Measurements from ENCODE around the gene ATP2B2. TPM values are rescaled to one million over a fixed set of nuclear protein-coding genes. Genes with fewer than 3 reads are reported as not detected.

The ATP2B2 gene
- total RNA-seq, 1 donor from 2014 or later: not detected

DNA sequence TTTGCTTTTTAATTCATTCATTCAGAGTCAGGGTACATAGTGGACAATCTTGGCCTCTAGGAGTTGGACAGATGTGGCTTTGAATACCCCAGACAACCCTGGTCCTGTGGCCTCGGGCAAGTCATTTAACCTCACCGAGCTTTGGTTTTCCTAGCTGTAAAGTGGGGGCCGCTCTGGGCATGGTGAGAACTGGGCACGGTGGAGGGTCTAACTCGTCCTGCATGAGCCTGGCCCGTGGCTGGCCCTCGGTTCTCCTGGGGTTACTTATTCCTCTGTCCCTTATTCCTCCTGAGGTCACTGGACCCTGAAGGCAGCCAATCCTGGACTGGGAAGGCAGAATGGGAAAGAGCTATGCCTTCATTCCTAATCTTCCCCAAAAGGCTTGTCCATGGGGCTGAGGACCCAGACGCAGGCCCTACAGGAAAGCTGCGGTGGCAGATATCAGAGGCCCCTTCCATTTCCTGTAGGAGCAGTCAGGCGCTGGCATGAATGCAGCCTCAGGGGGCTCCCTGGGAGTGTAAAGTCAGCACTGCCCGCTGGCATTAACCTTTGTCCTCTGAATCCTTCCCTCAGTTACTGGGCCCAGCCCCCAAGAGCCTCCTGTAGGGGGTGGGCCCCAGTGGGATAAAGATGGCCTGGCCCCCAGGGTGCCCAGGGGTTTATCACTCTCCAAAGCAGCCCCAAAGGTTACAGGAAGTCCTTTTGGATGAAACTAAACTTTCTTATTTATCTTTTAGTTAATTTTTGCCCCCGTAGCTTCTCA, 166.6 kb downstream of the ATP2B2 start:
- no peak overlapping the region for H3K4me3 Mint-ChIP-seq
- no peaks in the 10 kb centered on the region for H3K27me3 Mint-ChIP-seq (ENCODE audit: insufficient read depth)
- no peak for DNase-seq (ENCODE audit: low spot score)
- H3K4me1 Mint-ChIP-seq (ENCODE audit: low read depth): no peaks in the 10 kb centered on the region
- intact Hi-C loops (cut with micrococcal nuclease): no loop called here
- H3K27ac Mint-ChIP-seq: no peak overlapping the region
- H3K9me3 Mint-ChIP-seq: no peaks in the 10 kb centered on the region
- no peaks in the 10 kb centered on the region for H3K36me3 Mint-ChIP-seq (ENCODE audit: low read depth)

GRCh38 chr3:10338164-10338470, 167.3 kb downstream of the ATP2B2 start:
- Mint-ChIP-seq H3K27me3 (ENCODE audit: insufficient read depth) (no peaks in the 10 kb centered on the region), H3K9me3 (no peaks in the 10 kb centered on the region), H3K36me3 (ENCODE audit: low read depth) (no peaks in the 10 kb centered on the region), H3K27ac (no peak overlapping the region), H3K4me3 (no peak overlapping the region), H3K4me1 (ENCODE audit: low read depth) (no peaks in the 10 kb centered on the region)
- intact Hi-C loops (cut with micrococcal nuclease): no loop called here
- DNase-seq (ENCODE audit: low spot score): no peak

DNA sequence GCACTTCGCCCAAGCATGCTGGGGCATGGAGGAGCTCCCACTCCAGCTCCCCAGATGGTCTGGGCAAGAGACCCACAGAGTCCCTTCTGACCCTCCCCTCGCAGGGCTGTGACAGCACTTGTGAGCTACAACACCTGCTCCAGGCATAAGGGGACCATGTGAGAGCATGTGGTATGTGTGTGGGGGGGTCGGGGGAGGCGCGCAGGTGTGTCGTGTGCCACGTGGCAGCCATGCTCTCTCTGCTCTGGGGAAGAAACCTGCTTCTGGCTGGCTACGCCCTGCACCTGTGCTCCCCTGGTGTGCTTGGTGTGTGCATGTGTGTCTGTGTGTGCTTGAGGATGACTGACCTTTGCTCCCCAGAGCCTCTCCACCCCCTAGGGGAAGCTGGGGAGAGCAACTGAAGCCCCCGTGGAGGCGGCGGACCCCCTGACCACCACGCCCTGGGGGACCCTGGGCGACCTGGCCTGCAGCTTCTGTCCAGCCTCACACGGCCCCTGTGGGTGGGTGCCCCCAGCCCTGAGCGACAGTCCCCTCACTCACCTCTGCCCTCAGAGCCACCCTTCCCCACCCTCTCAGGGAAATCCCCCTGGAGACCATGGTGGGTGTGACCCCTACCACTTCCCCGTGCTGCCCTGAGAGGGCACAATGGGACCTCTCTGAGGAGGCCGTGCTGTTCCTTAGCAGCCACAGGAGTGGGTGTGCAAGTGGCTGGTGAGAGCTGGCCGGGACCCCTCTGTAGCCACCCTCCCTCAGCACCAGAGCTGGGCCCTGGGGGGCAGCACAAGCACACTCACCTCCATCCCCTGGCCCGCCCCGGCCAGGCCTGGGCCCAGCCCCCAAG, 167.8 kb downstream of the ATP2B2 start:
- H3K9me3 Mint-ChIP-seq: no peaks in the 10 kb centered on the region
- no peak overlapping the region for H3K27ac Mint-ChIP-seq
- no peak overlapping the region for H3K4me3 Mint-ChIP-seq
- H3K4me1 Mint-ChIP-seq (ENCODE audit: low read depth): no peaks in the 10 kb centered on the region
- H3K36me3 Mint-ChIP-seq (ENCODE audit: low read depth): no peaks in the 10 kb centered on the region
- DNase-seq (ENCODE audit: low spot score): no peak
- intact Hi-C loops (cut with micrococcal nuclease): no loop called here
- peaks cover 4% of the 10 kb centered on the region for H3K27me3 Mint-ChIP-seq (ENCODE audit: insufficient read depth)

DNA sequence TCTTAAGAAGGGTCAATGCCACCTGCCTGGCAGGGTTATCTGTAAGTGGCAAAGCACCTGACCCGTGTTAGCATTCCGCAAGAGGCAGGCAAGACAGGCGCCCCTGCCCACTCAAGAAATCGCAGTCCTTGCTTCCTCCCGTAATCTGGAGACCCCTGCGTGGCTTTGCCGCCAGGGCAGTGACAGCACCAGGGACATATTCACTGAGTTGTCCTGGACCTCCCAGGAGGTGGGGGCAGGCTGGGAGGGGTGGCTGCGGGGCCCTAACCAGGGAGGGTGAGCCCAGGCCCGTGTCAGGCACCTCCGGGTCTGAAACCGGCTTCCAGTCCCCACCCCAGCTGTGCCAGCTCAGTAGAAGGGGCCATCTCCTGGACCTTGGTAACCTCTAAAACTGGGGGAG, 168.6 kb downstream of the ATP2B2 start:
- intact Hi-C loops (cut with micrococcal nuclease): no loop called here
- no peak for DNase-seq (ENCODE audit: low spot score)
- Mint-ChIP-seq H3K36me3 (ENCODE audit: low read depth) (no peaks in the 10 kb centered on the region), H3K9me3 (no peaks in the 10 kb centered on the region), H3K4me3 (no peak overlapping the region), H3K4me1 (ENCODE audit: low read depth) (no peaks in the 10 kb centered on the region), H3K27me3 (ENCODE audit: insufficient read depth) (peaks cover 4% of the 10 kb centered on the region), H3K27ac (no peak overlapping the region)

- no peak overlapping the region for H3K4me3 Mint-ChIP-seq
- no peaks in the 10 kb centered on the region for H3K36me3 Mint-ChIP-seq (ENCODE audit: low read depth)
- H3K27ac Mint-ChIP-seq: no peak overlapping the region
- DNase-seq (ENCODE audit: low spot score): no peak
- no peaks in the 10 kb centered on the region for H3K9me3 Mint-ChIP-seq
- peaks cover 4% of the 10 kb centered on the region for H3K27me3 Mint-ChIP-seq (ENCODE audit: insufficient read depth)
- intact Hi-C loops (cut with micrococcal nuclease): no loop called here
- no peaks in the 10 kb centered on the region for H3K4me1 Mint-ChIP-seq (ENCODE audit: low read depth)
Measured at GRCh38 chr3:10335871-10336622, 169.3 kb downstream of the ATP2B2 start.

- H3K36me3 Mint-ChIP-seq (ENCODE audit: low read depth): no peaks in the 10 kb centered on the region
- H3K9me3 Mint-ChIP-seq: no peaks in the 10 kb centered on the region
- no peak for DNase-seq (ENCODE audit: low spot score)
- no peak overlapping the region for H3K27ac Mint-ChIP-seq
- H3K4me1 Mint-ChIP-seq (ENCODE audit: low read depth): no peaks in the 10 kb centered on the region
- peaks cover 4% of the 10 kb centered on the region for H3K27me3 Mint-ChIP-seq (ENCODE audit: insufficient read depth)
- intact Hi-C loops (cut with micrococcal nuclease): no loop called here
- H3K4me3 Mint-ChIP-seq: no peak overlapping the region
Measured at GRCh38 chr3:10335190-10335738, 170.1 kb downstream of the ATP2B2 start.

- H3K9me3 Mint-ChIP-seq: no peaks in the 10 kb centered on the region
- H3K36me3 Mint-ChIP-seq (ENCODE audit: low read depth): no peaks in the 10 kb centered on the region
- intact Hi-C loops (cut with micrococcal nuclease): no loop called here
- H3K27ac Mint-ChIP-seq: no peak overlapping the region
- peaks cover 6% of the 10 kb centered on the region for H3K27me3 Mint-ChIP-seq (ENCODE audit: insufficient read depth)
- no peak overlapping the region for H3K4me3 Mint-ChIP-seq
- H3K4me1 Mint-ChIP-seq (ENCODE audit: low read depth): no peaks in the 10 kb centered on the region
- no peak for DNase-seq (ENCODE audit: low spot score)
Measured at GRCh38 chr3:10334459-10334858, 170.9 kb downstream of the ATP2B2 start.

DNA sequence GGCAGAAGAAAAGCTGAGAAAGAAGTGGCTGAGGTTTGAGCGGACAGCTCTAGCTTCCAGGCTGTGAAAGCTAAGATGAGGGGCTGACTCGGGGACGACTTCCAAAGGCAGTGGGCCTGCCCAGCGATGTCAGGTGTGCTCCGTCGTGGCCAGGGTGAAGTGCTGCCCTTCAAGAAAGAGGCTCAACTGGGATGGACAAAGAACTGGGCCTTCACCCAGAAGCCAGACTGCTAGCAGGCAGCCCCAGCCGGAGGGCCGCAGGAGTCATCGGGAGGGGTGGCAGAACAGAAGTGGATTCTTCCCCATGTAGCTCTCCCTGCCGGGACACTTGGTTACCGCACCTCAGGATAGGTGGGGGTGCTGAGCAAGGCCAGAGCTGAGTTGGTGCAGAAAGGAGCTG, 171.3 kb downstream of the ATP2B2 start:
- Mint-ChIP-seq H3K27me3 (ENCODE audit: insufficient read depth) (peaks cover 10% of the 10 kb centered on the region), H3K9me3 (no peaks in the 10 kb centered on the region), H3K36me3 (ENCODE audit: low read depth) (no peaks in the 10 kb centered on the region)

DNA sequence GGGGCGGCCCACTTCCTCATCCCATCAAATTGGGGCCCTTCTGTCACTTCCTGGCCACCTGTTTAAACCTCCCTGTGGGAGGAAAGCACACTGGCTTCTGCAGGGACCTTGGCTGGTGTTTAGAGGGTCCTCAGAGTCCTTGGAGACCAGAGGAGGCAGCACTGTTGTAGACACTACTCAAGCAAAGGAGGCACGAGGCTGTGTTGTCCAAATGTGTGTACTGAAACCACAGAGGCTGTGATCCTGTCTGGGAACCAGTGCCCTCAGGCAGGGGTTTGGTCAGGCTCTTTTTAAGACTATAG, 172.1 kb downstream of the ATP2B2 start:
- Mint-ChIP-seq H3K27ac (no peak overlapping the region), H3K27me3 (ENCODE audit: insufficient read depth) (peaks cover 17% of the 10 kb centered on the region), H3K4me1 (ENCODE audit: low read depth) (no peaks in the 10 kb centered on the region), H3K9me3 (no peaks in the 10 kb centered on the region), H3K4me3 (no peak overlapping the region), H3K36me3 (ENCODE audit: low read depth) (no peaks in the 10 kb centered on the region)
- no peak for DNase-seq (ENCODE audit: low spot score)
- intact Hi-C loops (cut with micrococcal nuclease): no loop called here

More for the DNA sequence above, 171.3 kb downstream of the ATP2B2 start:
- H3K4me1 Mint-ChIP-seq (ENCODE audit: low read depth): no peaks in the 10 kb centered on the region
- intact Hi-C loops (cut with micrococcal nuclease): no loop called here
- no peak overlapping the region for H3K27ac Mint-ChIP-seq
- H3K4me3 Mint-ChIP-seq: no peak overlapping the region
- no peak for DNase-seq (ENCODE audit: low spot score)

DNA sequence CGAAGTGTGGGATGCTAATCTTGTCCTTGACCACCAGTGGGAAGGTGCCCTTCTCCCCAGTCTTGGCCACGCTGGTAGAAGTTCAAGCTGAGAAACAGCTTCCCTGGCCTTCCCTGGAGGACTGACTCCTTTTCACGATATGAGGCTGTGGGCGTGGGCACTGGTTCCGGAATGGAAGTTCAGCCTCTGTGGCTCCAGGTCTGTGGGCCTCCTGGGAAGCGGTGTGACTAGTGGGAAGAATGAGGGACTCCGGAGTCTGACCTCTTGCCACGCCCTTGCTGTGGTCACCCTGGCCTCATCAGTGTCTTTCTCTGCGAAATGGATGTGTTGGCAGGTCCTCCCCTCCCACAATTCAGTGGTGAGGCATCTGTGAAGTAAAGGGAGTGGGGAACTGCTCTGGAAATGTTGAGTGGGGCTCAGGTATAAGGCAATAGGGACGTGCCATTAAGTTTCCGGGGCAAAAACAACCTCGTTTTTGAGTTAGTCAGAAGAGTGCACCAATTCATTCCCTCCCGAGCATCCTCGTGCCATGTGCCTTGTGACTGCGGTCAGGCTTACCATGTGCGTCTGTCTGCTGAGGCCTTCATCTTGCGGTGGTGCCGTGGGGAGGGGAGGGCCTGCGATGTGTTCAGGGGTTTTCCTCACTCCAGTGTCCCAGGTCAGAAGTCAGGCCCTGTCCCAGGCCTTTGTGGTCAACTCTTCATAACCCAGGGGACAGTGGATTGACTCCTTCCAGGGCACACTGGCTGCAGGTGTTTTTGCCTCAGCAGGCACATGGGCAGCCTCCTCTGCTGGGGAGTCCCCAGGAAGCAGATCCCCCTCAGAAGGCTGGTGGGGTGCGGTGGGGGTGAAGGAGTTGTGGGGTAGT, 172.7 kb downstream of the ATP2B2 start:
- Mint-ChIP-seq H3K4me3 (no peak overlapping the region), H3K27me3 (ENCODE audit: insufficient read depth) (peaks cover 22% of the 10 kb centered on the region), H3K27ac (no peak overlapping the region), H3K9me3 (no peaks in the 10 kb centered on the region), H3K4me1 (ENCODE audit: low read depth) (no peaks in the 10 kb centered on the region), H3K36me3 (ENCODE audit: low read depth) (no peaks in the 10 kb centered on the region)
- DNase-seq (ENCODE audit: low spot score): no peak
- intact Hi-C loops (cut with micrococcal nuclease): no loop called here

- Mint-ChIP-seq H3K27me3 (ENCODE audit: insufficient read depth) (peaks cover 35% of the 10 kb centered on the region), H3K36me3 (ENCODE audit: low read depth) (no peaks in the 10 kb centered on the region), H3K4me1 (ENCODE audit: low read depth) (no peaks in the 10 kb centered on the region), H3K9me3 (no peaks in the 10 kb centered on the region), H3K4me3 (no peak overlapping the region), H3K27ac (no peak overlapping the region)
- intact Hi-C loops (cut with micrococcal nuclease): no loop called here
- DNase-seq (ENCODE audit: low spot score): no peak
Measured at GRCh38 chr3:10331320-10331719, 174.1 kb downstream of the ATP2B2 start.

DNA sequence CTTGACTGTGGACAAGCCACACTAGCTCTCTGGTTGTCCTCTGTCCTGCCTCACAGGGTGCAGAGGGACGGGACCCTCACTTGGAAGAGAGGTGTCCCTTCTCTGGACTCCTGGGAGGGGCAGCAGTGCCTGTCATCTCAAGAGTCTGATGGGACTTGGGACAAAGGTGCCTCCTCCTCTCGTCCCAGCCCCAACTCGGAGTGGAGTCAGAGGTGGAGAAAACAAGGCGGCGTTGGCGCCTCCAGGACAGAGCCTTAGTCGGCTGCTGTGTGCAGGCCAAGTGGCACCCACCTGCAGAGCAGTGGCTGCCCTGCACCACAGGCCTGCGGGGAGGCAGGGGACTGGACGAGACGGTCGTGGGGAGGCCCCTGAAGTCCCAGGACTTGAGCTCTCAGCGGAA, 175.1 kb downstream of the ATP2B2 start:
- Mint-ChIP-seq H3K4me1 (ENCODE audit: low read depth) (no peaks in the 10 kb centered on the region), H3K9me3 (no peaks in the 10 kb centered on the region), H3K27ac (no peak overlapping the region), H3K27me3 (ENCODE audit: insufficient read depth) (peaks cover 38% of the 10 kb centered on the region), H3K36me3 (ENCODE audit: low read depth) (no peaks in the 10 kb centered on the region), H3K4me3 (no peak overlapping the region)
- intact Hi-C loops (cut with micrococcal nuclease): no loop called here
- no peak for DNase-seq (ENCODE audit: low spot score)

Measured in activated T-helper 1 cell treated with anti-CD3 and anti-CD28 coated beads, Interleukin-12 subunit alpha, Interleukin-12 subunit beta, Interleukin-2, Interleukin-4 antibody, amounts not matched to agents 30 ng/mL and 10 ng/mL and 1 ng/mL, durations not matched to agents 14 hours and 24 hours and 36 hours (primary cell).